Measurements from ENCODE around the gene TSC1.

Gene TSC1

DNA sequence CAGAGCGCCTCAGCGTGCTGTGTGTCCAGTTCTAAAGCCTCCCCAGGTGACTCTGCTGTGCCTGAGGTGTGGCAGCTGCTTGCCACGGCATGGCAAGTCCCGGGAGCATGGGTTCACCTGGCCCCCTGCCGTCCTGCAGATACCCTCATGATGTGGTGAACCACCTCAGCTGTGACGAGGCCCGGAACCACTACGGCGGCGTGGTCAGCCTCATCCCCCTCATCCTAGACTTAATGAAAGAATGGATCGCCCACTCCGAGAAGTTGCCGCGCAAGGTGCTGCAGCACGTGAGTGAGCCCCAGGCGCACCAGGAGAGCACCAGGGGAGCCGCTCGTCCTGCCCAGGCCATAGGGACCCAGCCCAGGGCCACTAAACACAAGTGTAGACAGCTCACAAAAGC is 56.3 kb downstream of the TSC1 start:
- DNase-seq (ENCODE audit: low read depth, low spot score) = no peak

DNA sequence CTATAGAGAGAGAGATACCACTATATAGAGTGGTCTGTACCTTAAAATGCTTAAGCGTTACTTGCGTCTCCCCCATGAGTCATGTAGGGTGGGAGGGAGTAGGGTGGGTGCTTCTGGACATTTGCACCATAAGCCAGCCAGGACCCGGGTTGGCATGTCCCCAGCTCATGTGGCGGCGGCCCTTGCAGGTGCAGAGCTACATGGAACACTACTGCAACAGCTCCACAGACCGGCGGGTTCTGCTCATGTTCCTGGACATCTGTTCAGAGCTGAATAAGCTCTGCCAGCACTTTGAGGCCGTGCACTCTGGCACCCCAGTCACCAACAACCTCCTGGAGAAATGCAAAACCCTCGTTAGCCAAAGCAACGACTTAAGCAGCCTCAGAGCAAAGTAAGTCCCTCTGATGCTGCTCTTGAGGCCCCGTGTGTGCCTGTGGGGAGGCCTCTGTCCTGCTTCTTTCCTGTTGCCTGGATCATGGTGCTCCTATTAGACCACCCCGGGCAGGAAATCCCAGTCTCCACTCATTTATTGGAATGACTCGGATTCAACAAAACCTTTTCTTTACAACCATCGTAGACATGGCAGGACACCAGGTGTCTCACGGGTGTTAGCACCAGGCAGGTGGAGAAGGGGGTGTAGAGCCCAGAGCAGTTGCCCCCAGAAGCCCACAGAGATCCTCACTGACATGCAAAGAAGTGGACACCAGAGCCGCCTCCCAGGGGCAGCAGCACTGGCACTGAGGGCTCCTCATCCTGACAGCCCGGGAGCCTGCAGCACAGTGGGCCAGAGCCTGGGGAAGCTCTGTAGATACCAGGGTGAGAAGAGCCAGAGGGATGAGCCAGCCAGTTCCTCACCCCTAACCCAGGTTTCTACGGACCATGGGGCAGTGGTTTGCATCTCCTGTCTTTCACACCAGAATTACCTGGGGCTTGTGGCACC is 57.0 kb downstream of the TSC1 start:
- DNase-seq (ENCODE audit: low read depth, low spot score) = no peak

DNA sequence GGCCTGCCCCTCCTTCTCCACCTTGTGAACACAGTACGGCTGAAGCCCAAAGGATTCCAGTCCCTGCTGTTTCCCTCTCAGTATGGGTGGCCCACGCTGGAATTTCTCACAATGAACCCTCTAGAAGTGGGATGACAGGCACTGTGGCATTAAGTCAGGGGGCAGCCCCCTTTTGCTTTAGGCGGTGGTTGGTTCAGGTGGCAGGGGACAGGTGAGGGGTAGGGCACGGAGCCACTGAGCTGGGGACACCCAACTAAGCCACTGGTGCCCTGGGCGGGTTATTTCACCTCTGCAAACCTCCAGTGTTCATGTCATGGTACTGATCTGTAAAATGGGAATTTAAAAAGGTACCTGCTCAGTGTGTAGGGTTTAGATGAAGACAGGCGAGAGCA is 58.1 kb downstream of the TSC1 start:
- no peak for DNase-seq (ENCODE audit: low read depth, low spot score)

DNA sequence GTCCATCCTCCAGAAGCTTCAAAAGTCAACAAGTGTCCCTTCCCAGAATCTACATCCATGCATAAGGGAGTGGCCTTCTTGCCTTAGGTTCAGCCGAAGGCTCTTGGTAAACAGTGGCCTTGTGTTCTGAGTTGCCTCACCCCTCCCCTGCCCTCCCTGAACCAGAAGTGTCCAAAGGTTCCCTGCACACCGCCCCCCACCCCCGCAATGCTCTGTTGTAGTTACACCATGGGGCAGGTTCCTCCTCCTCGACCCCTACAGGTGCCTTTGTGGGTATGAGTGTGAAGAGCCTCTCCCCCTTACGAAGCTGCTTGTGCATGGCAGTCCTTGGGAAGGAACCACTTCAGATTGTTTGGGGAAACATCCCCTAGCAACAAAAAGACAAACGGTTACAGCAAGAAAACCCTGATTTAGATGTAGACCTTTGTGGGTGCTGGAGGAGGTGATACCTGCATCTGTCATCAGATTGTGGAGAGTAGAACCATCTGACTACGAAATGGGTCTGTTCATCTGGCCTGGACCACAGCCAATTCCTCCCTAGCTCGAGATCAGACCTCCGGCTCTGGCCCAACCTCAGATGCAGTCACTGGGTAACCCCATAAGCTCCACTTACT is 58.6 kb downstream of the TSC1 start:
- DNase-seq (ENCODE audit: low read depth, low spot score) = no peak

DNA sequence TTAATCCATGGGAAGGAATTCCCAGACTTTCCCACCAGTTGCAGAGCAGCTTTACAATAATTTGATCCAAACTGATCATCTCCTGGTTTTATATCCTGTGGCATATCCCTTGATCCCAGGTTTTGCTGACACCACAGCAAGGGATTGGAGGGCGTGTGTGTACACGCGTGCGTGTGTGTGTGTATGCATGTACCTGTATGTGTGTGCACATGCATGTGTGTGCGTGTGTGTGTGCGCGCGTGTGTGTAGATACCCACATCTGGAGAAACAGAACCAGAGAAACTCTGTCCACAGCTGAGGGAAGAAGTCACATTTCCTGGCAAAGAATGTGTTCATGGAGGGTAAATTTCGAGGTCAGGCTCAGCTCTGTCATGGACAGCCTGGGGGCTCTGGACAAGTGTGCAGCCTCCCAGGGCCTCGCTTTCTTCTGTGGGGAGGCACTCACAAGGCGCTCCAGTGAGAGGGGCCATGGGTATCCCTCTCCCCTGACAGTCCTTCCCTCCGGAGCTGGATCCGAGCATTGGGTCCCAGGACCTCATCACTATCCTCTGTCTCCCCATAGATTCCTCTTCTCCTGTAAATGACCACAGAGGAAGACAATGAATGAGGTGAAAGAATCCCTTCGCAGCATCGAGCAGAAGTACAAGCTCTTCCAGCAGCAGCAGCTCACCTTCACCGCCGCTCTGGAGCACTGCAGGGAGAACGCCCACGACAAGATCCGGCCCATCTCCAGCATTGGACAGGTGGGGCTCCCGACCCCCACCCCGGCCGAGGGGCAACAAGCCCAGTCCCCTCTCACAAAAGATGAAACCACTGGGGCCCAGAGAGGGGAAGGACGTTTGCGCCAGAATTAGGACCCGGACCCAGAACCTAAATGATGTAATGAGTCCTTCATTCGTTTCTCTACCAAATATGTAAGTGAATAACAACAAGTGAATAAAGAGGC is 60.8 kb downstream of the TSC1 start:
- DNase-seq (ENCODE audit: low read depth, low spot score) = no peak

DNA sequence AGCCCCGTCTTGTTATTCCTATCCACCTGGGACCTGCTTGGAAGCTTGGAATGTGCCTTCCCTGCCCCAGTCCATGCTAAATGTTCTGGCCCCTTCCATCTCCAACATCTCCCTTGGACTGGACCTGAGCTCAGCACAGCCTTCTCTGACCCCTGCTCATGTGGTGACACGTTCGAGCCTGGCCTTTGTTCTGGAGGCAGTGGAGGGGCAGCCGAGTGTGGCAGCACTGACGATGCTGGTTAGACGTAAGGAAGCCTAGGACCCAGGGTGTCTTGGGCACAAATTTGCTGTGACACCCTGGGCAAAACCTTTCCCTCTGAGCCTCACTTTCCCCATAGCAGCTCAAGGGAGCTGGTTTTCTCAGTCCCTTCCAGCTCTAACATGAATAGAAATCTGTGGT is 61.8 kb downstream of the TSC1 start:
- DNase-seq (ENCODE audit: low read depth, low spot score) = no peak

DNA sequence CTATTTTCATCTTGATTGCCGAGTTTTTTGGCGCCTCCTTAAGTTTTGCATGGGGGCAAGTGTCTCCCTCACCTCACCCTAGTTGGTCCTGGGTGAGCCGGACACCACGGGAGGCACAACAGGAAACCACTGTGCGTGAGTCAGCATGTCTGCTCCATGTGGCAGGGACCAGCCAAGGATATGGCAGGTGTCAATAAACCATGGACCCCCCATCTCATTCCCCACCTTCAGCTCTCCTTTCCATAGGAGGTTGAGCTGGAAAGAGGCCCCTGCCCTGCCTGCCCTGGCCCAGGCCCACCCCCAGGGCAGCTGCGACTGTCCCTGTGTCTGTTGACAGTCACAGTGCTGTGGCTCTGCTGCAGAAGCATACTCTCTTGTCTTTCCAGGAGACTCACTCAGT is 62.6 kb downstream of the TSC1 start:
- DNase-seq (ENCODE audit: low read depth, low spot score) = no peak

DNA sequence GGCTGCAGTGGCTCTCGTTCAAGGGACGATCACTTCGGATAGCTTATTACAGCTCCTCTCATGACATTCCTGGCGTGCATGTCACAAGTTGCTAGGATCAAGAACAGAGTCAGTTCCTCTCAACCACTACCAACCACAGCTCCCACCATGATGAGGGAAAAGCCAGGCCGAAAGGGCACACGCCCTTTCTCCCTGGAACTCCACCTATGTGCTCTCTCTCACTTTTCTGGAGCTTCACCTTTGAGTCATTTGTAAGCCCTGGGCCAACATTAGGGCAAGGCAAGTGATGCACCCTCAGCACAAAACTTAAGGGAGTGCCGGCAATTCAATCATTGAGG is 64.1 kb downstream of the TSC1 start:
- no peak for DNase-seq (ENCODE audit: low read depth, low spot score)

DNA sequence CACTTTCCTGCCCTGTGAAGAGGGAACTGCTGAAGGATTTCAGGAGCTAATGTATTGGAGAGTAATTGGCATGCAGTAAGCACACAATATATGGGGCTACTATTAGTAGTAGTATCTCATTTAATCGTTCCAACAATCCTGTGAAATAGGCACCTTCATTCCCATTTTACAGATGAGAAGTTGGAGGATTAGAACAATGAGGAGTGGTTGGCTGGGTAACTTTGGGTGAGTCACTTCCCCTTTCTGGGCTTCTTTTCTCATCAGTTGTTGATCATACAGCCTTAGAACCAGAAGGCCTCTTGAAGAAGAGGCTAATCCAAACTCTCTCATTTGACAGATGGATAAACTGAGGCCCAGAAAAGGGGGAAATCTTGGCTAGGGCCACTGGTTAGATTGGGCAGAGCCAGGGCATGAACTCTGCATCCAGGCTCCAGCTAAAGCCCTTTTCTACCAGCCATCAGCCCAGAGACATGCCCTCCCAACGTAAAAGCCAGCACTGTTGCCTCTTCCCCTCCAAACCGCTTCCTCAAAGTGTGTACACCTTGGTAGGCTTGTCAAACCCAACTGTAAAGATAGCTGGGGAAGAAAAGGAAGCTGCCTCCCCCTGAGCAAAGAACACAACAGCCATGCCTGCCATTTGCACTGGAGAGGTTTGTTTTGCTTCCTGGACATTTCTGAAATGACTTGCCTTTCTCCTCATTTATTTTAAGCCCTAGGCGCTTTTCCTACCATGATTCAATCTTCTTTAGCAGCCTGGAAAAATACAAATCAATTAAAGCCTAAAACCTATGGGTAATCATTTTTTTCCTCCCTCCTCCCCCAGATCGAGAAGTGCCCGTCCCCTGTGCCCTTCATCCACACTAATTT is 64.7 kb downstream of the TSC1 start:
- no peak for DNase-seq (ENCODE audit: low read depth, low spot score)

DNA sequence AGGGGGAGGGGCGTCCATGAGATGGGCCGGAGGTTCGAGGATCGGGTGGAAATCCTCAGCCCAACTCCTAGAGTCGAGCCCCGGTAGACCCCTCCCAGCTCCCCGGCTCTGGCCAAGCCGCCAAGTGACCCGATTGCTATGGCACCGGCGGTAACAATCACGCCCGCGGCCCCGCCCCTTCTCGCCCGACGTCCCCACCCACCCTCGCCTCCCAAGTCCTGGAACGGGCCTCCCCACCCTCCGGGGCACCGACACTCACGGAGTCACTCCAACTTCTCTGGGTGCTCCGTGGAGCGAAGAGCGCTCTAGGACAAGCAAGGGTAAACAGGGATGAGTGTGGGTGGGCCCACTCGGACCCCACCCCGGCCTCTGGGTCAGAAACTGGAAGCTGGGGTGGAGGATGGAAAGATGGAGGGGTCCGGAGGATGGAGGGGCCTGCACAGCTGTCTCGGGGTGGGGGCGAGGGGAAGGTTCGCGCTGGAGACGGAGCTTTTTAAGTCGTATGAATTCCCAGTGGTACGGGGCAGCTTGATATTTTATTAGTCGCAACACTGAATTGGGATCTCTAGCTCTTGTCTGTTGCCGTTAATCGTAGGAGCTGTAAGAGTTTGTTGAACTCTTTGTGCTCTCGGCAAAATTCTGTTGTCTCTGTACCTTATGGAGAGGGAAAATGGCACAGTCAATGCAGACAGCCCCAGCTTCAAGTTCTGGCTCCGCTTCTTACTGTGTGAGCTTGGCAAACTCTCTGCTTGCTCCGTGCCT is 65.5 kb downstream of the TSC1 start, which contains the start of gene SPACA9:
Gene SPACA9 (plus strand): TSS at position 204 of the 762 bp plus-strand sequence. CDS start 5,050 bp downstream, outside the sequence.
- DNase-seq (ENCODE audit: low read depth, low spot score) = no peak

DNA sequence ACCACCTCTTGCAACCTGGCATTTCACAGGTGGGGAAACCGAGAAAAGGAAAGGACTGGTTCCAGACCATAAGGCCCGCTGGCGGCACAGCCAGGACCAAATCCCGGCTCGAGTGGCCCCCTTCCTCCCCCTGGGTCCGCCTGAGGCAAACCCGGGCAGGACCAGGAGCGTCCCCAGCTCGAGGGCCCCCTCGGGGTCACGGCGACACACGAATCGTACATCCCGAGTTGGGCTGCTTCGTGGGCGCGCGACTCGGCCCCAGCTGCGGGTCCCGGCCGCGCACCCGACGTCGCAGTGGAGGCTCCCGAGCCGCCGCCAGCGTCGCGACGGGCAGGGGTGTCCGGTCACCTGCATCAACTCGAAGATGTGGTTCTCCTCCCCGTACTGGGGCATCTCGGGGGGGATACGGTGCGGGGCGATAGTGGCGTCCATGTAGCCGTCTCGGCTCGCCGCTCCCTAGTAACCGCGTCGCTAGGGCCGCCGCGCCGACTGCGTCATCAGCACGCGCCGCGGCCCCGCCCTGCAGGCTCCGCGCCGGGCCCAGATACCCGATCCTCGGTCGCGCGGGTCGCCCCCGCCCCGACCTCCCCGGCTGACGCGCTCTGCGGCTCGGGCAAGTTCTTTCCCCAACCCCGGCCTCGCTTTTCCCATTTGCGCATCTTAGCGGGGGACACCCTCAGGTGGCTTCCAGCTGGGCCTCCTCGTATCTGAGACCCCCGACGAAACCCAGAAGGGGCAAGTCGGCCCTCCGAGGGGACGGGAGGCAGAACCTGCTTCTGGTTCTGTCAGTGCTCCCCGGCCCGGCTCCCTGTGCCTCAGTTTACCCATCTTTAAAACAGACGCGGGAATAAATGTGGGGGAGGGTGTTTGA is 66.4 kb downstream of the TSC1 start, which contains the start of gene AK8:
Gene AK8 (minus strand): TSS at position 461 of the 871 bp plus-strand sequence. CDS start 29 bp downstream, at position 432.
- peak; percentile 17 for DNase-seq (ENCODE audit: low read depth, low spot score)

DNA sequence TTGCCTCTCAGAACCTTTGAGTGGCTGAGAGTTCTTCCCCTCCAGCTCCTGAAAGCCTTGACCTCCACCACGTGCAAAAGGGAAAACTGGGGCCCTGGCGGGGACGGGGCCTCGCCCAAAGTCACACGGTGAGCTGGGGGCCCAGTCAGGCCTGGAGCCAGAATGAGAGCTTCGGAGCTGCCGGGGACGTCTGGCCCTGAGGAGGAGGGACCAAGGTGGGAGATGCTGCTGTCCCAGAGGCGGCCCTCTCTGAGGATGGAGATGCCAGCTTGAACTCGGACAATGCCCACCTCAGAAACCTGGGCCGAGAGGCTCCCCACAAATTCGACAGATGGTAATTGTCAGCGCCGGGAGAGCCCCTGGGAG is 67.0 kb downstream of the TSC1 start:
- no peak for DNase-seq (ENCODE audit: low read depth, low spot score)

DNA sequence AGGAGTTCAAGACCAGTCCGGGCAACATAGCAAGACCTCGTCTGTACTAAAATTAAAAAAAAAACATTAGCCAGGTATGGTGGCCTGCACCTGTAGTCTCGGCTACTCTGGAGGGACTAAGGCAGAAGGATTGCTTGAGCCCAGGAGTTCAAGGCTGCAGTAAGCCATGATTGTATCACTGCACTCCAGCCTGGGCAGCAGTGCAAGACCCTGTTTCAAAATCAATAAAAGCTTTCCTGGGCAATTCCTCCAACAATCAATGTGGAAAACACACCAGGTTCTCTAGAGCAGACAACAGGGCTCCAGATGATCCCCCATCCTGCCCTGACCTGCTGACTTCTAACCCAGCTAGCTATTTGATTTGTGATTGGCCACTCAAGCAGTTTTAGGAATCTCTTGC is 67.6 kb downstream of the TSC1 start:
- DNase-seq (ENCODE audit: low read depth, low spot score) = no peak

DNA sequence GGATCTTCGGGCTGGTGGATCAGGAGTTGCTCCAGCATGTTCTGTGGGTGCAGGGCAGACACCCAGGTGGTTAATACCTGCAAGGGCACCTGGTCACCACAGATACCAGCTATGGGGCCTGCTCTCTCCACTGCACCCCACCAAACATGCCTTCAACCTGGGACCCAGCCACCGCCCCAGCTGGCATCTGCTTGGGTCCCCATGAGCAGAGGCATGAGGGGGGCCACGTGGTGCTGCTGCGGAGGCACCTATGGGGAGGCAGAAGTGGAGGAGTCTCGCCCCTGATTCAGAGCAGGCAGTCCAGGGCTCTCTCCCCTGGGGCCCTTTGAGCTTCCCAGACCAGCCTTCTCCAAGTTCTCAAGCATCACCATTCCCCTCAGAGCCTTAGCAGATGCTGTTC is 69.3 kb downstream of the TSC1 start:
- no peak for DNase-seq (ENCODE audit: low read depth, low spot score)

DNA sequence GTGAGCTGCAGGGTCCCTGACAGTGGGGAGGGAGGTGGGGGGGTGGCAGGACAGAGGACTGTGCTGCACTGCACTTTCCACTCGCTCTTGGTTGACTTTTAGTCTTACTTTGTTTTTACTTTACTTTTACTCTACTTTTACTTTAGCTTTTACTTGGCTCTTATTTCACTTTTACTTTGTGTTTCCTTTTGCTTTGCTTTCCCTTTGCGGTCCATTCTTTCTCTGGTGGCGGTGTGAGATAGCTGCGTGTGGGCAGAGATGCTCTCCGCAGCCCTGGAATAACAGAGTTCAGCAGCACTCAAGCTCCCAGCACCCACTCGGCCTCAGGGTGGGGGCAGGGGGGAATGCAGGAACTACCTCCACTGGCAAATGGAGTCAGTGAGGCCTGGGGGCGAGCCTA is 71.0 kb downstream of the TSC1 start:
- DNase-seq (ENCODE audit: low read depth, low spot score) = no peak

DNA sequence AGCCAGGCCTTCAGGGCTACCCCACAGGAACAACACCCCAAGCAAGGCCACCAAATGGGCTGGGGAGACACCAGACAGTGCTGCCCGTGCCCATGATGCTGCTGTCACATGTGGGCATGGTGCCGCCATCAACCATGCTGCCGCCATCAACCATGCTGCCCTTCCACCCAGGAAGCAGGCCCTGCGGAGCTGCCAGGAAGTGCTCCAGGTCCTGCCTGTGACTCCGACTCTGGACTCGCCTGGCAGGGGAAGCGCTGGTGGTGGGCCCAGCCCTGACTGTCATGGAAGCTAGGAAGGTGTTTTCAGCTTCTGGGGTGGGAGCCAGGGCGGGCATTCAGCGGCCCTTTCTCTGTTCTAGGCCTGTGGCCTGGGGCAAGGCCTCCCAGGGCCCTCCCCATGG is 75.2 kb downstream of the TSC1 start:
- no peak for DNase-seq (ENCODE audit: low read depth, low spot score)

DNA sequence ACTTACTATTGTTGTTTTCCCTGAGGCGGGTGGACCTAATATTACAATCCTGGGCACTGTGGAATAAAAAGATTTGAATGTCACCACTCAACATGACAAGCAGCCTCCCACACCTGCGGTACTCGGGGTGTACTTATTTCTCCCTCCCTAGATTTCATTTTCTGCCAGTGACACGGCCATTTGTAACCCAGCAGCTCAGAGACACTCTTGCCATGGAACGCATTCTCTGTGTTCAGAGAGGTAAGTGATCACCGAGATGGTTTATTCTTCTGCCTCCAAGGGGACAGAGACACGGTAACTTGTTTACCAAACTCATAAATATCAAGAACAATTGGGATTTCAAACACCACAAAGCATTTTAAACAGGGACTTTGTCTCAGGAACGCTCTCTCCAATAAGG is 77.5 kb downstream of the TSC1 start:
- DNase-seq (ENCODE audit: low read depth, low spot score) = no peak

DNA sequence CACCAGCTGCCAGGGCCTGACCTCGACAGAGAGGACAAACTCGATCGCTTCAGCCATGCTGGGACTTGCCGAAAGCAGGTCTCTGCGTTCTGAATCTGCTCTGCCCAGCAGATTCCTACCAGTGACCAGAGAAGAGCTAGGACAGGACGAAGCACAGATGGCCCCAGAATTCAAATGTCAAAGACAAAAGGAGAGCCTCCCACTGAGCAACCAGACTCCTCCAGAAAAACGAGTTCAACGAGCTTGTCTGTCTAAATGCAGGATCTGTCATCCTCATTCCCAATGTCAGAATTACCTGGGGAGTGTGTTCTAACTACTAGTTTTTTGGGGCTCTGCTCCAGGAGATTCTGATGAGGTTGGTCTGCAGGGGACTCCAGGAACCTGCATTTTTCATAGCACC is 79.7 kb downstream of the TSC1 start:
- no peak for DNase-seq (ENCODE audit: low read depth, low spot score)

DNA sequence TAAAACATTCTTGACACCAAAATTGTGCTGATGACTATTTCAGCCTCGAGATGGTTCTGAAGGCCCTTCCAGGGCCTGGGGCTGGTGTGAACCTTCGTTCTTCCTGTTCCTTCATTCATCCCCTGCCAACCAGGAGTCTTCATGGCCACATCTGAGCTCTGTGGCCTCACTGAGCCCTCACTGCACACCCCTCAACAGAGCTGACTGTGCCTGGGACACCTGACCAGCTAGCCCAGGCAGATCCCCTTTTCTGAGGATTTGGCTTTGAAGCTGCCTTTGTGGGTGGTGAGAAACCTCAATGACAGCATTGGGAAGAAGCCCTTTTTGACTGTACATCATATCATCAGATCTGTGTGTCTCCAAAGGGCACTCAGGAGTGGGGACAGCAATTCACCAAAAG is 80.1 kb downstream of the TSC1 start:
- DNase-seq (ENCODE audit: low read depth, low spot score) = no peak

All from brain pericyte (primary cell).